Neural cell (in vitro differentiated cells): ENCODE measurements around the gene PER2.

Source experiments
- CTCF ChIP-seq: fragments of 450-650 bp; IDR thresholded peaks from 2 replicates; pipeline ENCODE4 v1.5.1; 2014; ENCODE audit warnings: antibody characterized with exemption, mild to moderate bottlenecking, moderate library complexity; ENCODE audit not compliant: poor library complexity, severe bottlenecking
- EZH2 ChIP-seq: fragments of 200-600, 300-800 bp; shearing (Covaris generic), sonication (generic); IDR thresholded peaks from 2 replicates; pipeline ENCODE4 v1.6.1; 2014; ENCODE audit warnings: antibody characterized with exemption, low read length, borderline replicate concordance, mild to moderate bottlenecking; ENCODE audit not compliant: insufficient read depth, poor library complexity, severe bottlenecking
- MXI1 ChIP-seq: fragments of 450-650 bp; conservative IDR thresholded peaks from 2 replicates; pipeline ENCODE4 v1.6.1; 2014; ENCODE audit warnings: antibody characterized with exemption, mild to moderate bottlenecking; ENCODE audit not compliant: poor library complexity, severe bottlenecking

- TF ChIP-seq CTCF (no peak), MXI1 (no peak), EZH2 (no peak)
Observed at GRCh38 chr2:238274152-238274865, 14.1 kb downstream of the PER2 start.
